ENCODE measurements around the gene ZNF689. TPM values are rescaled to one million over a fixed set of nuclear protein-coding genes. Genes with fewer than 3 reads are reported as not detected.

The ZNF689 gene
- total and polyA plus RNA-seq, 2 of the 13 experiments (the other 11 are each of a cell fraction or from before 2014, with no cell fraction given) = 9.7 to 19.5 TPM

DNA sequence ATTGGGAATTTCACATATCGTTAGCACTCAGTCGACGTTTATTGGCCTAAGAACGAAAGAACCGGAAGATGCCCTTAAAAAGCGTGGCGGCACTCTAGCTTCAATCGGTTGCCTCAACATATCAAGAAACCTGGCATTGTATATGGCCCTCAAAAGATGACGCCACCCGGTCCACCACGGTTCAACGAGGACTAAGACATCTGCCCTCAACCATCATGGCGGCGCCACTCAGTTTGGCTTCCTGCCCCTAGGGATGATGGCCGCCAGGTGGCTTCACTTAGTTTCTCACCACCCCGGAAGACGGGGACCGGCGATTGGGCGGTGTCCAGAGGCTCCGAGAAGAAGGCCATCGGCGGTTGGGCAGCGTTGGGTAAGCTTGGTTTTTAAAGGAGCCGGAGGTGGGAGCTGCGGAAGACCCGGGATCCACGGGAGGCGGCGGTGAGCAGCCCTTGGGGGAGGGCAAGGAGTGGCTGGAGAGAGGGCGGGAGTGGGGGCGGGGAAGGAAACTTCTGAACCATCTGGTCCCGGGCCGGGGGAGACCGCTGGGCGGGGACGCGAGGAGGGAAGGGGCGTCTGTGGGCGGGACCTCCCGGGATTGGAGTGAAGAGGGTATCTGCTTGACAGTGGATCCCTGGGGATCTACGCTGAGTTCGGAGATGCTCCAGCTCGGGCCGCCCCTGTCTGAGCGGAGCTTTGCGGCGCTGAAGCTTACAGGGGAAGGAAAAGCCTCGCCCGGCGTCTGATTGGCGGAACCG lies 40.4 kb upstream of the ZNF689 start, which contains the start of gene PRR14 (continued):
- TF ChIP-seq, protein P1, sequence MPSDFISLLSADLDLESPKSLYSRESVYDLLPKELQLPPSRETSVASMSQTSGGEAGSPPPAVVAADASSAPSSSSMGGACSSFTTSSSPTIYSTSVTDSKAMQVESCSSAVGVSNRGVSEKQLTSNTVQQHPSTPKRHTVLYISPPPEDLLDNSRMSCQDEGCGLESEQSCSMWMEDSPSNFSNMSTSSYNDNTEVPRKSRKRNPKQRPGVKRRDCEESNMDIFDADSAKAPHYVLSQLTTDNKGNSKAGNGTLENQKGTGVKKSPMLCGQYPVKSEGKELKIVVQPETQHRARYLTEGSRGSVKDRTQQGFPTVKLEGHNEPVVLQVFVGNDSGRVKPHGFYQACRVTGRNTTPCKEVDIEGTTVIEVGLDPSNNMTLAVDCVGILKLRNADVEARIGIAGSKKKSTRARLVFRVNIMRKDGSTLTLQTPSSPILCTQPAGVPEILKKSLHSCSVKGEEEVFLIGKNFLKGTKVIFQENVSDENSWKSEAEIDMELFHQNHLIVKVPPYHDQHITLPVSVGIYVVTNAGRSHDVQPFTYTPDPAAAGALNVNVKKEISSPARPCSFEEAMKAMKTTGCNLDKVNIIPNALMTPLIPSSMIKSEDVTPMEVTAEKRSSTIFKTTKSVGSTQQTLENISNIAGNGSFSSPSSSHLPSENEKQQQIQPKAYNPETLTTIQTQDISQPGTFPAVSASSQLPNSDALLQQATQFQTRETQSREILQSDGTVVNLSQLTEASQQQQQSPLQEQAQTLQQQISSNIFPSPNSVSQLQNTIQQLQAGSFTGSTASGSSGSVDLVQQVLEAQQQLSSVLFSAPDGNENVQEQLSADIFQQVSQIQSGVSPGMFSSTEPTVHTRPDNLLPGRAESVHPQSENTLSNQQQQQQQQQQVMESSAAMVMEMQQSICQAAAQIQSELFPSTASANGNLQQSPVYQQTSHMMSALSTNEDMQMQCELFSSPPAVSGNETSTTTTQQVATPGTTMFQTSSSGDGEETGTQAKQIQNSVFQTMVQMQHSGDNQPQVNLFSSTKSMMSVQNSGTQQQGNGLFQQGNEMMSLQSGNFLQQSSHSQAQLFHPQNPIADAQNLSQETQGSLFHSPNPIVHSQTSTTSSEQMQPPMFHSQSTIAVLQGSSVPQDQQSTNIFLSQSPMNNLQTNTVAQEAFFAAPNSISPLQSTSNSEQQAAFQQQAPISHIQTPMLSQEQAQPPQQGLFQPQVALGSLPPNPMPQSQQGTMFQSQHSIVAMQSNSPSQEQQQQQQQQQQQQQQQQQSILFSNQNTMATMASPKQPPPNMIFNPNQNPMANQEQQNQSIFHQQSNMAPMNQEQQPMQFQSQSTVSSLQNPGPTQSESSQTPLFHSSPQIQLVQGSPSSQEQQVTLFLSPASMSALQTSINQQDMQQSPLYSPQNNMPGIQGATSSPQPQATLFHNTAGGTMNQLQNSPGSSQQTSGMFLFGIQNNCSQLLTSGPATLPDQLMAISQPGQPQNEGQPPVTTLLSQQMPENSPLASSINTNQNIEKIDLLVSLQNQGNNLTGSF (CRISPR knock-in tag; IDR thresholded peaks at IDR 0.05) = no peak
- TF ChIP-seq ZNF766 (CRISPR knock-in tag; IDR thresholded peaks at IDR 0.05; ENCODE audit: borderline replicate concordance) (0 out of 2 replicates have a peak, but pooled peaks have one; percentile 26), POLR2AphosphoS2 (IDR thresholded peaks at IDR 0.05; ENCODE audit: low read depth, low read length) (no peak), ZNF317 (CRISPR knock-in tag; IDR thresholded peaks at IDR 0.05) (peak; percentile 46; the same call in 1 of the 2 replicates), DBP (CRISPR knock-in tag; IDR thresholded peaks at IDR 0.05; ENCODE audit: not compliant biosample characterization) (no peak), ZNF713 (CRISPR knock-in tag; IDR thresholded peaks at IDR 0.05) (0 out of 2 replicates have a peak, but pooled peaks have one; percentile 27), ZNF83 (CRISPR knock-in tag; IDR thresholded peaks at IDR 0.05; ENCODE audit: borderline replicate concordance) (no peak), TBL1XR1 (IDR thresholded peaks at IDR 0.05; ENCODE audit: borderline replicate concordance, low read length, partially characterized antibody) (no peak), ZNF720 (CRISPR knock-in tag; IDR thresholded peaks at IDR 0.05) (no peak), GFI1 (CRISPR knock-in tag; IDR thresholded peaks at IDR 0.05; ENCODE audit: borderline replicate concordance) (no peak; the same call in 1 of the 2 replicates), TEAD3 (CRISPR knock-in tag; optimal IDR thresholded peaks at IDR 0.05; ENCODE audit: borderline replicate concordance) (peak; percentile 35), ZSCAN30 (CRISPR knock-in tag; IDR thresholded peaks at IDR 0.05) (0 out of 2 replicates have a peak, but pooled peaks have one; percentile 34), MAFF (IDR thresholded peaks at IDR 0.05; ENCODE audit: low read depth, low read length) (no peak), TRIM24 (CRISPR knock-in tag; IDR thresholded peaks at IDR 0.05) (no peak), KLF16 (CRISPR knock-in tag; IDR thresholded peaks at IDR 0.05) (peak in 1 of 2 experiments; percentile 62; a peak in 1 of 4 replicates), RBFOX2 (IDR thresholded peaks at IDR 0.05; ENCODE audit: low read depth, low read length) (no peak), ZNF773 (CRISPR knock-in tag; IDR thresholded peaks at IDR 0.05; ENCODE audit: borderline replicate concordance) (no peak), ZNF839 (CRISPR knock-in tag; IDR thresholded peaks at IDR 0.05; ENCODE audit: borderline replicate concordance) (no peak; the same call in 1 of the 2 replicates), SRF (IDR thresholded peaks at IDR 0.05; ENCODE audit: low read depth, low read length) (peak; percentile 13; the same call in 1 of the 2 replicates), PLRG1 (conservative IDR thresholded peaks at IDR 0.05) (no peak), CBFB (CRISPR knock-in tag; IDR thresholded peaks at IDR 0.05) (no peak), SUZ12 (IDR thresholded peaks at IDR 0.05; ENCODE audit: low read depth, low read length) (no peak), ZNF30 (CRISPR knock-in tag; IDR thresholded peaks at IDR 0.05) (peak; percentile 28; the same call in 1 of the 2 replicates)
- TF ChIP-seq, protein P2, sequence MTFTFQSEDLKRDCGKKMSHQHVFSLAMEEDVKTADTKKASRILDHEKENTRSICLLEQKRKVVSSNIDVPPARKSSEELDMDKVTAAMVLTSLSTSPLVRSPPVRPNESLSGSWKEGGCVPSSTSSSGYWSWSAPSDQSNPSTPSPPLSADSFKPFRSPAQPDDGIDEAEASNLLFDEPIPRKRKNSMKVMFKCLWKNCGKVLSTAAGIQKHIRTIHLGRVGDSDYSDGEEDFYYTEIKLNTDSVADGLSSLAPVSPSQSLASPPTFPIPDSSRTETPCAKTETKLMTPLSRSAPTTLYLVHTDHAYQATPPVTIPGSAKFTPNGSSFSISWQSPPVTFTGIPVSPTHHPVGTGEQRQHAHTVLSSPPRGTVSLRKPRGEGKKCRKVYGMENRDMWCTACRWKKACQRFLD (CRISPR knock-in tag; IDR thresholded peaks at IDR 0.05; ENCODE audit: borderline replicate concordance) = no peak; the same call in 1 of the 2 replicates

Measured in HepG2 (cell line).